WI38 (cell line): ENCODE data around the gene SMARCE1.
"Not testable (repeated sequence)": the region's sequence is repeated elsewhere in the genome, so short reads cannot be mapped to it uniquely, and the experiment has no call there.

ENCODE experiments used
- H3K4me3 ChIP-seq: 2 replicates; pipeline ENCODE4 v1.5.1; 2011; ENCODE audit warnings: low read depth, mild to moderate bottlenecking, control low read depth, low read length
- CTCF ChIP-seq: IDR thresholded peaks from 2 replicates; pipeline ENCODE4 v1.5.1; 2012; ENCODE audit warnings: low read depth, mild to moderate bottlenecking, control low read depth, low read length

SMARCE1 gene

GRCh38 chr17:40597556-40598300, 49.9 kb downstream of the SMARCE1 start:
- no peak overlapping the region for H3K4me3 ChIP-seq
- no peak for TF ChIP-seq CTCF

DNA sequence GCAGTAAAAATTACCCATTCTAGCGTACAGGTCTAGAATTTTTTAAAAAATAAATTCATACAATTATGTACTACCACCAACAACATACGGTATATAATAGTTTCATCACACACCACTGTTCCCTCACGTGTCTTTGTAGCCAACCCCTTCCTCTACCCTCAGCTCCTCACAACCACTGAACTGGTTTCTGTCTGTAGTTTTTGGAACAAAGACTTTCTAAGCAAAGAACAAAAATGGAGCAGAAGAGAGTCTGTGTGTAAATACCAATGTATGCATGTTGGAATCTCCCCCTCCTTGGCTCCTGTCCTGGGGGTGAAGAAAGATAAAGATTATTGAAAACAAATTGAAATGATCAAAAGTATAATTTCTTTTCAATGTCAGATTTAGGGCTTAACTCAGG, 50.5 kb downstream of the SMARCE1 start:
- no peak for TF ChIP-seq CTCF
- H3K4me3 ChIP-seq = no peak overlapping the region

GRCh38 chr17:40596261-40596919, 51.2 kb downstream of the SMARCE1 start:
- no peak overlapping the region for H3K4me3 ChIP-seq
- no peak for TF ChIP-seq CTCF

DNA sequence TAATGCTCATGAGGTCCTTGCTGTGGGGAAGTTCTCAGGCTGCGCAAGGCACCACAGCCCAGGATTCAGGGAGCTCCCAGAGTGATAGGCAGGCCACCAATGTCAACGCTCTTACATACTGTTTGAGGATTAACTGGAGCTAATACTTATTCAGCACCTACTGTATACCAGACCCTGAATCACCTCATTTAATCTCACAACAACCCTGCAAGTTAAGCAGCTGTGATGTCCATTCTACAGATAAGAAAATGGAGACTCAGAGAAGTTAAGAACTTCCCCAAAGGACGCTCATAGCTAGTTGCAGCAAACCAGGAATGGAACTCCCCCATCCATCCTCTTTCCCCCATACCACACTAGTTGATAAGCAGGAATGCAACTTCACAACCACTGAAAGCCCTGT, 56.9 kb downstream of the SMARCE1 start:
- no peak overlapping the region for H3K4me3 ChIP-seq
- no peak for TF ChIP-seq CTCF

- no peak overlapping the region for H3K4me3 ChIP-seq
- no peak for TF ChIP-seq CTCF
These were observed 59.1 kb downstream of the SMARCE1 start for GRCh38 chr17:40588552-40588951.

DNA sequence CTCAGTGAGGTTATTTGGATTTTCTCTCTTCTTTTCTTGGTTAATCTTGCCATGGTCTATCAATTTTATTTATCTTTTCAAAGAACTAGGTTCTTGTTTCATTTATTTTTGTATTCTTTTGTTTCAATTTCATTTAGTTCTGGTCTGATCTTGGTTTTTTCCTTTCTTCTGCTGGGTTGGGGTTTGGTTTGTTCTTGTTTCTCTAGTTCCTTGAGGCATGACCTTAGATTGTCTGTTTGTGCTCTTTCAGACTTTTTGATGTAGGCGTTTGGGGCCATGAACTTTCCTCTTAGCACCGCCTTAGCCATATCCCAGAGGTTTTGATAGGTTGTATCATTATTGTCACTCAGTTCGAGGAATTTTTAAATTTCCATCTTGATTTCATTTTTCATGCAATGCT, 61.4 kb downstream of the SMARCE1 start:
- not testable (repeated sequence) for H3K4me3 ChIP-seq

GRCh38 chr17:40584950-40585349, 62.7 kb downstream of the SMARCE1 start:
- H3K4me3 ChIP-seq = not testable (repeated sequence)

DNA sequence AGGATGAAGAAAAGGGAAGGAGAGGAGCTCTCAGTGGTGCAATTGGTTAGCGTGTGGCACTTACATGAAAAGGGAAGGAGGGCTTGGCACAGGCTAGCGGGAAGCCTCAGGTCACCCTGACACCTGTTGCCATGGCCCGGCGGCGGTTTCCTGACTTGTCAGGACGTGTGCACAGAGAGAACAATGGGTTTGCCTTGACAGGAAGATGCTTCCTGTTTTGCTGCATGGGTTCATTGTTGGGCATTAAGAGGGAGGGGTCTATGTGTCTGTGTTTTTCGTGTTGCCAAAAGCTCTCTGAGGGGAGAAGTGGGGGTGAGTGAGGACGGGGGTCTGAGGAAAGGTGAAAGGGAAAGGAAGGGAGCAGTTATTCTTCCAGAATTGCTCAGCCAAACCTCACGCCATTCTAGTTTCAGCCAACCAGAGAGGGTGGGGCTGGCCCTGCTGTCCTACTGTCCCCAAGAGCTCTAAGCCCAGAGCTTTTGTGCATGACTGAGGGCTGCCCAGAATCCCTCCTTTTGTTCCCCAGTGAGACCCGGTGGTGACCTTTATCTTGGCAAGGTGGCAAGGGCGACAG, 65.2 kb downstream of the SMARCE1 start:
- no peak overlapping the region for H3K4me3 ChIP-seq
- TF ChIP-seq CTCF = no peak
